Activated B cell treated with CpG ODN at 0.5 μM for 24 hours (primary cell): Measurements from ENCODE around the gene ADAMTSL1. TPM values are rescaled to one million over a fixed set of nuclear protein-coding genes. Genes with fewer than 3 reads are reported as not detected.

ENCODE experiments used
- ATAC-seq: fragments of 200-7000 bp; cut with Tn5 transposase; one replicate; pipeline ENCODE4 v1.10.0; 2021; ENCODE audit warnings: low read depth, mild to moderate bottlenecking, moderate library complexity
- CTCF ChIA-PET: fragments of 350-600 bp; sonication (Branson Sonifier 250); formaldehyde crosslinking; loops from one replicate; lab custom pipeline; 2021; ENCODE audit warnings: antibody characterized with exemption; lab: Charles Lee
- POLR2A ChIA-PET: fragments of 350-600 bp; sonication (Branson Sonifier 250); formaldehyde crosslinking; loops from one replicate; lab custom pipeline; 2021; ENCODE audit warnings: antibody characterized with exemption; lab: Charles Lee
- DNase-seq: peaks from one replicate; pipeline ENCODE4 v3.0.0; 2022
- H3K27ac Mint-ChIP-seq: one replicate; pipeline ENCODE4 v1.8.0; 2020; ENCODE audit warnings: mixed read lengths
- H3K27me3 Mint-ChIP-seq: one replicate; pipeline ENCODE4 v1.8.0; 2021; ENCODE audit warnings: mixed read lengths
- H3K36me3 Mint-ChIP-seq: one replicate; pipeline ENCODE4 v1.8.0; 2021; ENCODE audit warnings: low read depth, mixed read lengths
- H3K4me1 Mint-ChIP-seq: one replicate; pipeline ENCODE4 v1.8.0; 2021; ENCODE audit warnings: mixed read lengths
- H3K4me3 Mint-ChIP-seq: one replicate; pipeline ENCODE4 v1.8.0; 2020; ENCODE audit warnings: mild to moderate bottlenecking, mixed read lengths
- H3K9me3 Mint-ChIP-seq: one replicate; pipeline ENCODE4 v1.8.0; 2020; ENCODE audit warnings: mixed read lengths
- intact Hi-C: fragments of 100-400 bp; cut with micrococcal nuclease; formaldehyde crosslinking; loops from one replicate; pipeline ENCODE4 v1.15.1; 2024
- total RNA-seq: library from RNA; stranded (reverse); gene quantifications from 2 replicates; pipeline ENCODE4 v1.2.3, GENCODE V29; 2022
- TF ChIP-seq, protein P1 (sequence below): fragments of 200-600 bp; IDR thresholded peaks from one replicate; pipeline ENCODE4 v1.8.0; 2022; ENCODE audit warnings: antibody characterized with exemption, mild to moderate bottlenecking

Gene ADAMTSL1
- total RNA-seq, 1 donor from 2014 or later: not detected

DNA sequence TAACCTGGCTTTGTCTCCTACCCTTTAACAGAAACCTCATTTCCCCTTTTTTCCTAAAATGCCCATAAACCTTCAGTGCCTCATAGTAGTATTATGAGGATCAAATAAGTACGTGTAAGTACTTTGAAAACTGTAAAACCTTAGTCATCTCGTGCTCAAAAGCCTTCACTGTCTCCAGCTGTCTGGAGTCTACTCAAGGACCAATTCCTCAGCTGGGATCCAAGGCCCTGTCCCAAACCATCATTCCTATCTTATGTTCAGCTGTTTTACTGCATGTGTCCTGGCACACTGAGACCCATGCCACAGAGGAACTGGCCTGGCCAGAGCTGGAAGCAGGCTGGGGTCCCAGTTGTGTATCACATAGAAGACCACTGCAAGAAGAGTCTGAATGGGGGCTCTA lies 15.9 kb downstream of the ADAMTSL1 start:
- Mint-ChIP-seq H3K4me3 (no peak overlapping the region), H3K4me1 (no peaks in the 10 kb centered on the region), H3K9me3 (no peaks in the 10 kb centered on the region), H3K27ac (no peak overlapping the region), H3K36me3 (no peaks in the 10 kb centered on the region), H3K27me3 (no peaks in the 10 kb centered on the region)
- DNase-seq (no peak), ATAC-seq (no peak)
- TF ChIP-seq, protein P1, sequence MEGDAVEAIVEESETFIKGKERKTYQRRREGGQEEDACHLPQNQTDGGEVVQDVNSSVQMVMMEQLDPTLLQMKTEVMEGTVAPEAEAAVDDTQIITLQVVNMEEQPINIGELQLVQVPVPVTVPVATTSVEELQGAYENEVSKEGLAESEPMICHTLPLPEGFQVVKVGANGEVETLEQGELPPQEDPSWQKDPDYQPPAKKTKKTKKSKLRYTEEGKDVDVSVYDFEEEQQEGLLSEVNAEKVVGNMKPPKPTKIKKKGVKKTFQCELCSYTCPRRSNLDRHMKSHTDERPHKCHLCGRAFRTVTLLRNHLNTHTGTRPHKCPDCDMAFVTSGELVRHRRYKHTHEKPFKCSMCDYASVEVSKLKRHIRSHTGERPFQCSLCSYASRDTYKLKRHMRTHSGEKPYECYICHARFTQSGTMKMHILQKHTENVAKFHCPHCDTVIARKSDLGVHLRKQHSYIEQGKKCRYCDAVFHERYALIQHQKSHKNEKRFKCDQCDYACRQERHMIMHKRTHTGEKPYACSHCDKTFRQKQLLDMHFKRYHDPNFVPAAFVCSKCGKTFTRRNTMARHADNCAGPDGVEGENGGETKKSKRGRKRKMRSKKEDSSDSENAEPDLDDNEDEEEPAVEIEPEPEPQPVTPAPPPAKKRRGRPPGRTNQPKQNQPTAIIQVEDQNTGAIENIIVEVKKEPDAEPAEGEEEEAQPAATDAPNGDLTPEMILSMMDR: no peak
- intact Hi-C loops: no loop called here
- POLR2A ChIA-PET: no interaction called here
- CTCF ChIA-PET: no interaction called here

DNA sequence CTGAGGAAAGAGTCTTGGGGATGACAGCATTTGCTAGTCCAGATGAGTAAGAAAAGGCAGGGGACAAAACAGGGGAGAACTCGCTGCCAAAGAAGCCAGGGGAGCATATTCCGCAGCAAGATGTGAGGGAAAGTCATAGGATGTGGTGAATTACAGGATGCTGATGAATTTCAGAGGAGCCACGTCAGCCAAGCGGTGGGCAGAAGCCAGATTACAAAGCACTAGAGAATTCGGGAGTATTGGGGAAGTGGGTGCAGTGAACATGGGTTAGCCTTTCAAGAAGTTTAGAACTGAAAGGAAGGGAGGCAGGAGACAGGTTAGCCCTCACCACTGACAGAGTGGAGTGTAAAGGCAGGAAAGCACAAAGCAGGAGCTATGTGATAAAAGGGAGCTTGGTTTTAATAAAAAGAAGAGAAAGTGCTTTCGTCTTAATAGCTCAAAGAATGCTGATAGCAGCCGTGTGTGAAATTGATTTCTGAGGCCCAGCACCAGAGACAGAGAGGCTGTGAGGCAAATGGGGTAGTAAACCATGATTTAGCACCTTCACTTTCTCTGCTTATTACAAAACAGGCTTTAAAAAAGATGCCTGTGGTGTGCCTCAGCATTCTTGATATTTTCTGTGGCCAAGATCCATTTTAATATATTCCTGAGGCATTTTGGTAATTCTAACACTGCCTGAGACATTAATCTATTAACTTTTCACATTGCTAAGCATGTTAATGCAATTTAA lies 16.9 kb downstream of the ADAMTSL1 start:
- no peaks in the 10 kb centered on the region for H3K27me3 Mint-ChIP-seq
- H3K36me3 Mint-ChIP-seq: no peaks in the 10 kb centered on the region
- H3K4me1 Mint-ChIP-seq: no peaks in the 10 kb centered on the region
- ChIA-PET CTCF (no interaction called here), POLR2A (no interaction called here)
- DNase-seq (no peak), ATAC-seq (no peak)
- no peak overlapping the region for H3K27ac Mint-ChIP-seq
- no peak overlapping the region for H3K4me3 Mint-ChIP-seq
- intact Hi-C loops: no loop called here
- H3K9me3 Mint-ChIP-seq: no peaks in the 10 kb centered on the region
- TF ChIP-seq, protein P1: no peak

DNA sequence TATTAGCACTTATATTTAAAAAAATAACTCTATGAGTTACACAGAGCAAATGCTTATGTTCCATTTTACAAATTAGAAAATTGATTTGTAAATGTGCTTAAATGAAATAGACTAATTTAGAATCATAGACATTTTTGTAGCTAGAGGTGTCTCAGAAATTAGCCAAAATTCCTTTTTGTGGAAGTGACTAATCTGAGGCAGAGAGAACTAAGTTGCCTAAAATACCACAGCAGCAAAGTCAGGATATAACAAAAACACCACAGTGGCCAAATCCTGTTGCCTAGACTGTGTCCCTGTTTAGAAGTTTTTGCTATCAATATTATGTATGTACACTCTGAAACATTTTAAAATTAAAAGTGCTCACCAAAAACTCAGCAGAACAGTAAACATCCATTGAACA lies 18.7 kb downstream of the ADAMTSL1 start:
- H3K36me3 Mint-ChIP-seq: no peaks in the 10 kb centered on the region
- H3K9me3 Mint-ChIP-seq: no peaks in the 10 kb centered on the region
- no peaks in the 10 kb centered on the region for H3K27me3 Mint-ChIP-seq
- CTCF ChIA-PET: no interaction called here
- DNase-seq (no peak), ATAC-seq (no peak)
- intact Hi-C loops: no loop called here
- TF ChIP-seq, protein P1: no peak
- H3K27ac Mint-ChIP-seq: no peak overlapping the region
- no peaks in the 10 kb centered on the region for H3K4me1 Mint-ChIP-seq
- POLR2A ChIA-PET: no interaction called here
- H3K4me3 Mint-ChIP-seq: no peak overlapping the region

DNA sequence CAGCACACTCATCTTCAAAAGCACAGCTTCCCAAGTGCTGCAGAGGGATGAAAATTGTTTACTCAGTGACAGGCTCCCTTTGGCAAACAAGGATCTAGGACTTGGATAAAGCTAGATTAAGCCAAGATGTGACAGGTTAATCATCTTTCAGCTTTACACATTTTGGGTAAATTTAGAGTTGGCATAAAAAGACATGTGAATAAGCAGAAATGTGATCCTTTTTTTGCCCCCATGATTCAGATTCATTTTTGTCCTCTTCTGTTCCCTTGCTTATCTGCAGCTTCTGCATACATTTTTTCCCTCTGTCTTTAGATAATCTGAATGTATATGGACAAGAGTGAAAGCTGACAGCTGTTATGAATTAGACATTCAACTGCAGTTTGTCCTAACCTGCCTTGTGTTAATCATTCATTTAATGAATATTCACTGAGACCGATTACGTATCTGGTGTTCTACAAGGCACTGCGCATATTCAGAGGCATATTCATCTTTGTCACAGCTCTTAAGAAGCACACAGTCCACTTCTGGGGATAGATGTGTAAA lies 19.6 kb downstream of the ADAMTSL1 start:
- Mint-ChIP-seq H3K36me3 (no peaks in the 10 kb centered on the region), H3K9me3 (no peaks in the 10 kb centered on the region), H3K4me1 (no peaks in the 10 kb centered on the region), H3K27ac (no peak overlapping the region), H3K27me3 (no peaks in the 10 kb centered on the region), H3K4me3 (no peak overlapping the region)
- DNase-seq (no peak), ATAC-seq (no peak)
- ChIA-PET CTCF (no interaction called here), POLR2A (no interaction called here)
- intact Hi-C loops: no loop called here
- TF ChIP-seq, protein P1: no peak

DNA sequence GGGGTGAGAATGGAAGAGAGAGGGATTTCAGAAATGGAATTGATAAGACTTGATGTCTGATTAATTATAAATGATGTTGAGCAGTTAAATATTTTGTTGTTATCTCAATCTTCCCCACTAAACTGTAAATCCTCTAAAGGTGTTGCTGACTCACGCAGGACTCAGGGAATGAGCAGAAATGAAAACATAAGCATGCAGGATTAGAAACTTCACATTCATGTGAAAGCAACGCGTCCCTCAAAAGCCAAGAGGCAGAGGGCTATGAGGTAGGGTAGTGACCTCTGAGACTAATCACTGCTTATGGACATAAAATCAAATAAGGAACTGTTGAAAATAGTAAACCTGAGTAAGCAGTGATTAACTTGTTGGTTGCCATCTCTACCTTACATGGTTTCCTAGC lies 21.1 kb downstream of the ADAMTSL1 start:
- intact Hi-C loops: no loop called here
- no peaks in the 10 kb centered on the region for H3K27me3 Mint-ChIP-seq
- ATAC-seq: no peak
- ChIA-PET POLR2A (no interaction called here), CTCF (no interaction called here)
- no peaks in the 10 kb centered on the region for H3K9me3 Mint-ChIP-seq
- H3K4me3 Mint-ChIP-seq: no peak overlapping the region
- H3K4me1 Mint-ChIP-seq: no peaks in the 10 kb centered on the region
- DNase-seq: no peak
- H3K27ac Mint-ChIP-seq: no peak overlapping the region
- no peaks in the 10 kb centered on the region for H3K36me3 Mint-ChIP-seq
- TF ChIP-seq, protein P1: no peak
